ENCODE data around the gene CDK6.

The CDK6 gene

DNA sequence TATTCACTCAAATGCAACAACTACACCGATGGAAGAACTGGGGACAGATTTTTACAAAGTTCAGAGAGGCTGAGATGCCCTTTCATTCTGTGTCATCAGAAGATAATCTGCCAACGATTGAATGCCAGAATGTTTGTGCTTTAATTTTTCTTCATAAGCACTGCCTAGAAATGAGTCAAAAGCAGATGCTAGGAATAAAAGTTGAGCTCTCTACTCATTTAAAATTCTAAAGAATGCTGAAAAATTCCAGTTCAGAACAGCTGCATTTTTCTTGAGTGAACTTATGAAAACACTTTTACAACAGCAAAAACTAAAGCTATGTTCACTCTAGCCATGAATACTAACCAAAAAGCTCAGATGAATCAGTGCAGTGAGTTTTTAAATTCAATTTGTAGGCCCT, 223.9 kb downstream of the CDK6 start:
- in situ Hi-C loops (cut with MboI; ENCODE audit: low sequenced_read_pairs) = loop anchor here (25.0 kb wide), 1 partner anchor 450 kb away; no protein-coding TSS in a partner anchor

GRCh38 chr7:92611735-92612134, 224.6 kb downstream of the CDK6 start:
- in situ Hi-C loops (cut with MboI; ENCODE audit: low sequenced_read_pairs) = loop anchor here (25.0 kb wide), 1 partner anchor 451 kb away; no protein-coding TSS in a partner anchor

DNA sequence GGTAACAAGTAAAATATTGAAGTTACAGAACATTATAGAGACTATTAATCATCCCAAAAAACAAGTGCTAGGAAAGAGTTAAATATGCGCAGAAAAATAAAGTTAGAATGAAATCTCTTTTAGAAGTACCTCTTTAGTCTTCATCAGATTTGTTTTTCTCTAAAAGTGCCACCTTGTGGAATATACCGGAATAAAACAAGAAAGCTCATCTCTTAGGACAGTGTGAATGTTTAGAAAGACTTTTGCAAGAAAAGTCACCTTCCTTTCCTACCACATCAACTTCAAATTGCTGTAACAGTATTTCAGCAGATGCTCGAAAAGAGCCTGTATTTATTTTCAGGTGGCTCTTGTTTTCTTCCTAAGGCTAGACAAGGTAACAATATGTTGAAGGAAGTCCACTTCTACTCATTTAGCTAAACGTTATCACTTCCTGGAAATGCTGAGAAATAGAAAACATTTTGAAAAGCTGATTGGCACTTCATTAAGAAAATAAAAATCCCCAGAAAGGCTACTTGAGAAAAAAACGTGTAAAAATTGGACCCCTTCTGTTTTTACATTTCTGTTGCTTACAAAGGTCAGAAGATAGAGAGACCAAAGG, 226.4 kb downstream of the CDK6 start:
- in situ Hi-C loops (cut with MboI; ENCODE audit: low sequenced_read_pairs) = loop anchor here (25.0 kb wide), 1 partner anchor 452 kb away; no protein-coding TSS in a partner anchor

GRCh38 chr7:92608380-92609322, 227.7 kb downstream of the CDK6 start:
- in situ Hi-C loops (cut with MboI; ENCODE audit: low sequenced_read_pairs) = loop anchor here (25.0 kb wide), 1 partner anchor 454 kb away; no protein-coding TSS in a partner anchor

- in situ Hi-C loops (cut with MboI; ENCODE audit: low sequenced_read_pairs) = loop anchor here (25.0 kb wide), 1 partner anchor 455 kb away; no protein-coding TSS in a partner anchor
Observed at GRCh38 chr7:92606985-92607384, 229.4 kb downstream of the CDK6 start.

- in situ Hi-C loops (cut with MboI; ENCODE audit: low sequenced_read_pairs) = loop anchor here (25.0 kb wide), 1 partner anchor 458 kb away; no protein-coding TSS in a partner anchor
Observed at GRCh38 chr7:92604517-92604916, 231.9 kb downstream of the CDK6 start.

- in situ Hi-C loops (cut with MboI; ENCODE audit: low sequenced_read_pairs) = loop anchor here (25.0 kb wide), 1 partner anchor 459 kb away; no protein-coding TSS in a partner anchor
Observed at GRCh38 chr7:92603089-92603445, 233.3 kb downstream of the CDK6 start.

GRCh38 chr7:92602352-92603088, 233.9 kb downstream of the CDK6 start:
- in situ Hi-C loops (cut with MboI; ENCODE audit: low sequenced_read_pairs) = loop anchor here (25.0 kb wide), 1 partner anchor 460 kb away; no protein-coding TSS in a partner anchor

DNA sequence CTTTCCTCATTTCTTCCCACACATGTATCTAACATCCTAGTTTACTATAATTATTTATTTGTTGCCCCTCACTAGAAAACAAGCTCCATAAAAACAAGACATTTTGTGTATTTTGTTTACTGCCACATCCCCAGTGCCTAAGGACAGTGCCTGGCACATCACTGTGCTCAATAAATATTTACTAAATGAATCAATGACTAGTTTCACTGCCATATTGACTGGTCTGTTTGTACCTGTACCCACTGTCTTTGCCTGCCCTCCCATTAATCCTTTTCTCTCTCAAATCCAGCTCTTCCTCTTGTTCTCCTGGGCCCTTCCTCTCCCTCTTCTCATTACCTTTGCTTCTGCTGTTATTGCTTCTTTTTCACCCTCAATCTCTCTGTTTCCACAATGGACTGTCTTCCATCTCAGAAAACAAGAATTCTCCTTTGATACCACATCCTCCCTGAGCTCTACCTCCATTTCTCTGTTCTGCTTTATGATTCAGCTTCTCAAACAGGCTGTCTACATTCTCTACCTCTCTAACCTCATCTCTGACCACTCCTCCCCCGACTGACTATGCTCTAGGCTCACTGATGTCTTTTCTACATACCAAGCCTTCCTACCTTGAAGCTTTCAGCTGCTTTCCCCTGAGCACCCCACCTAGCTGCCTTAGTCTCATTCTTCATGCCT, 237.9 kb downstream of the CDK6 start:
- in situ Hi-C loops (cut with MboI; ENCODE audit: low sequenced_read_pairs) = no loop called here

- in situ Hi-C loops (cut with MboI; ENCODE audit: low sequenced_read_pairs) = no loop called here
Observed at GRCh38 chr7:92595281-92595680, 241.1 kb downstream of the CDK6 start.

DNA sequence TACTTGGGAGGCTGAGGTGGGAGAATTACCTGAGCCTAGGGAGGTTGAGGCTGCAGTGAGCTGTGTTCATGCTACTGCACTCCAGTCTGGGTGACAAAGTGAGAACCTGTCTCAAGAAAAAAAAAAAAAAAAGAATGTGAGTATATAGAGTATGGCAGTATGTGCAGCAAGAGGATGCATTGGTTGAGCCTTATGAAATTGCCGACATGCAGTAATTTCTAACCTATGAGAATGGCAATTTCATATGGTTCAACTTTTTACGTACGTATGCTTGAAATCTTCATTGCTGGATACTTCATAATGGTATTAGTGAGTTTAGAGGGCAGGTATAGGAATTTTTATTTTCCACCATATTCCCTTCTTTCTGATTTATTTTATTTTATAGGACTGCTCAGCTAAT, 241.6 kb downstream of the CDK6 start:
- in situ Hi-C loops (cut with MboI; ENCODE audit: low sequenced_read_pairs) = no loop called here

- in situ Hi-C loops (cut with MboI; ENCODE audit: low sequenced_read_pairs) = no loop called here
Observed at GRCh38 chr7:92590711-92591310, 245.6 kb downstream of the CDK6 start.

GRCh38 chr7:92589056-92589455, 247.3 kb downstream of the CDK6 start:
- in situ Hi-C loops (cut with MboI; ENCODE audit: low sequenced_read_pairs) = no loop called here

DNA sequence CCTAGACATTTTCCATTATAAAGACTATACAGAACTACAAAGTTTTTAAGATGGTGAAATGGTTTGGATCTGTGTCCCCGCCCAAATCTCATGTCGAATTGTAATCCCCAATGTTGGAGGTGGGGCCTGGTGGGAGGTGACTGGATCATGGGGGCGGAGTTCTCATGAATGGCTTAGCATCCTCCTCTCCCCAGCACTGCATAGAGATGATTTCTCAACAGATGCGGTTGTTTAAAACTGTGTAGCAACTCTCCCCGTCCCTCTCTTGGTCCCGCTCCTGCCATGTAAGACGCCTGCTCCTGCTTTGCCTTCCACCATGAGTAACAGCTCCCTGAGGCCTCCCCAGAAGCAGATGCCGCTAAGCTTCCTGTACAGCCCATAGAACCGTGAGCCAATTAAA, 247.8 kb downstream of the CDK6 start:
- in situ Hi-C loops (cut with MboI; ENCODE audit: low sequenced_read_pairs) = no loop called here

DNA sequence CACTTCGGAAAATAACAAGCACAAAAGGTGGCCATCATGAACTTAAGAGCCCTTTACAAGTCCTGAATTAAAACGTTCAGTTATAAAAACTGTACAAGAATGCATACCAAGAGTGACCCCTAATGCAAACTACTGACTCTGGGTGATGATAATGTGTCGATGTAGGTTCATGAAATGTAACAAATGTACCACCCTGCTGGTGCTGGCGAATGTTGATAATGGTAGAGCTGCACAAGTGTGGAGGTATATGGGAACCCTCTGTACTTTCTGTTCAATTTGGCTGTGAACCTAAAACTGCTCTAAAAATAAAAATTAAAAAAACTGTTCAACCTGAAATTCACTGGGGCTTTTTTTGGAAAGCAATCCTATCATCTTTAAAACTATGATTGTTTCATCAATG, 249.5 kb downstream of the CDK6 start:
- in situ Hi-C loops (cut with MboI; ENCODE audit: low sequenced_read_pairs) = no loop called here

DNA sequence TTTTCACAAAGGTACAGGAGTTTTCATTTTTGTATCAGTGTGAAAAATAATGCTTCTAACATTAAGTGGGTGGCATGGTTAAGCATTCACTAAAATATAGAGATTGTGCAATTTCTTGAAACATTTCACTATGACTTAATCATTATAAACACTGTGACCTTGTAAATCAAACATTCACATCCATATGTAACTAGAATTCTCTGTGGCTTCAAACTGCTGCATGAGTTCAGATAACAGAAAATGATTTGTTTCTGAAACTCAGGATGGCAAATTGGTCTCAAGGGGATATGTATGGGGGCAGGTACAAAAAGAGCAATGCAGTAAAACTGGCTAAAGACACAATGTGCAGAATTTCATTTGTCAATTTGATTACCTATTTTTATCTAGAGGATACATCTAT, 250.0 kb downstream of the CDK6 start:
- in situ Hi-C loops (cut with MboI; ENCODE audit: low sequenced_read_pairs) = no loop called here

GRCh38 chr7:92584953-92585352, 251.4 kb downstream of the CDK6 start:
- in situ Hi-C loops (cut with MboI; ENCODE audit: low sequenced_read_pairs) = no loop called here

DNA sequence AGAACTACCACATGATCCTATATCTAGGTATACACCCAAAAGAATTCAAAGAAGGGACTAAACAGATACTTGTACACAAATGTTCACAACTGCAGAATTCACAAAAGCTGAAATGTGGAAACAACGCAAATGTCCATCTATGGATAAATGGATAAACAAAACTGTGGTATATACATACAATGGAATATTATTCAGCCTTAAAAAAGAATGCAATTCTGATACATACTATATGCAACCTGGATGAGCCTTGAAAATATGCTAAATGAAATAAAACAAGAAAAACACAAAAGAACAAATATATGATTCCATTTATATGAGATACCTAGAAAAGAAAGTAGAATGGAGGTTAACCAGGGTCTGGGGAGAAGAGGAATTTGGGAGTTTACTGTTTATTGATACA, 253.4 kb downstream of the CDK6 start:
- in situ Hi-C loops (cut with MboI; ENCODE audit: low sequenced_read_pairs) = no loop called here

DNA sequence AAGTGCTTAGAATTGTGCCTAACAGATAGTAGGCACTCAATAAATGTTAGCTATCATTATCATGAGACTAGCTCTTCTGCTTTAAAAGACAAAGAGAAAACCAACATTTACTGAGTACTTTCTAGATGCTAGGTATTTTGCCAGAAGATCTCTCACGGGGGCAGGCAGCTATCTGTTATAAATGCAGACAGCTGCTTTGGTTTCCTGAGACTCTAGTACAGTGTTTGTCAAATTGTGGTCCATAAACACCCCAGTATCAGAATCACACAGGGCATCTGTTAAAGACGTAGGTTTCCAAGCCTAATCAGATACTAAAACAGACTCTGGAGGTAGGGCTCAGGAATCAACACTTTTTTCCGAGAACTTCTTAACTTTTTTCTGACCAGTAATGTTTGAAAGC, 260.1 kb downstream of the CDK6 start:
- in situ Hi-C loops (cut with MboI; ENCODE audit: low sequenced_read_pairs) = no loop called here

- in situ Hi-C loops (cut with MboI; ENCODE audit: low sequenced_read_pairs) = no loop called here
Observed at GRCh38 chr7:92569137-92569536, 267.2 kb downstream of the CDK6 start.
